HEK293 (cell line): Measurements from ENCODE around the gene ITPR2.

Experiments used
- CTCF ChIA-PET: fragments of 350-600 bp; formaldehyde crosslinking; extraction: SDS; loops from one replicate; lab custom pipeline; 2021; ENCODE audit warnings: antibody characterized with exemption; lab: Yijun Ruan, JAX
- POLR2A ChIA-PET: fragments of 300-600 bp; formaldehyde crosslinking; extraction: SDS; loops from one replicate; lab custom pipeline; 2020; ENCODE audit warnings: antibody characterized with exemption, inconsistent platforms; lab: Yijun Ruan, JAX
- H3K27ac ChIP-seq: fragments of 200-500 bp; sonication (Bioruptor generic); 2 replicates; pipeline ENCODE4 v1.5.1; 2014; ENCODE audit warnings: low read depth, low read length, control low read depth, inconsistent platforms; ENCODE audit errors: extremely low read depth
- H3K36me3 ChIP-seq, 2 experiments: fragments of 200-500 bp in 1 of 2; sonication (Bioruptor generic) in 1 of 2; 1 replicate in 1 of 2; 2 replicates in 1 of 2; pipeline ENCODE4 v1.5.1; 2014 to 2017; ENCODE audit warnings: inconsistent platforms in 2 of 2, low read length in 2 of 2; ENCODE audit not compliant: control insufficient read depth in 2 of 2, insufficient read depth in 1 of 2
- H3K4me1 ChIP-seq: fragments of 200-500 bp; sonication (Bioruptor generic); 2 replicates; pipeline ENCODE4 v1.5.1; 2014; ENCODE audit warnings: mild to moderate bottlenecking, low read length, inconsistent platforms; ENCODE audit not compliant: control insufficient read depth, insufficient read depth
- H3K4me3 ChIP-seq: 2 replicates; pipeline ENCODE4 v1.5.1; 2011; ENCODE audit warnings: low read depth, mild to moderate bottlenecking, control low read depth, low read length, moderate library complexity
- H3K9me3 ChIP-seq: fragments of 200-500 bp; sonication (Bioruptor generic); 2 replicates; pipeline ENCODE4 v1.5.1; 2014; ENCODE audit warnings: low read depth, low read length, inconsistent platforms; ENCODE audit not compliant: control insufficient read depth, insufficient read depth
- ATF2 ChIP-seq: fragments of 450-650 bp; formaldehyde crosslinking; IDR thresholded peaks from 2 replicates; pipeline ENCODE4 v1.5.1; 2016; ENCODE audit warnings: missing biosample characterization, missing genetic modification characterization, low read depth
- ELK4 ChIP-seq: IDR thresholded peaks from 2 replicates; pipeline ENCODE4 v1.6.1; 2011; ENCODE audit warnings: mild to moderate bottlenecking, low read depth, low read length, borderline replicate concordance
- IKZF3 ChIP-seq: fragments of 450-650 bp; IDR thresholded peaks from 2 replicates; pipeline ENCODE4 v1.5.0; 2018; ENCODE audit warnings: missing biosample characterization, mild to moderate bottlenecking, missing genetic modification characterization, moderate library complexity
- MZF1 ChIP-seq: fragments of 450-650 bp; formaldehyde crosslinking; IDR thresholded peaks from 2 replicates; pipeline ENCODE4 v1.5.1; 2017; ENCODE audit warnings: missing biosample characterization, missing genetic modification characterization, borderline replicate concordance
- PRDM6 ChIP-seq: fragments of 450-650 bp; formaldehyde crosslinking; IDR thresholded peaks from 2 replicates; pipeline ENCODE4 v1.5.1; 2017; ENCODE audit warnings: missing biosample characterization, missing genetic modification characterization
- WT1 ChIP-seq: fragments of 450-650 bp; formaldehyde crosslinking; IDR thresholded peaks from 2 replicates; pipeline ENCODE4 v1.5.1; 2016; ENCODE audit warnings: missing biosample characterization, missing genetic modification characterization
- ZFP41 ChIP-seq: fragments of 450-650 bp; formaldehyde crosslinking; IDR thresholded peaks from 2 replicates; pipeline ENCODE4 v1.5.1; 2016; ENCODE audit warnings: missing biosample characterization, missing genetic modification characterization, borderline replicate concordance
- ZNF10 ChIP-seq: fragments of 450-650 bp; formaldehyde crosslinking; IDR thresholded peaks from 2 replicates; pipeline ENCODE4 v1.5.1; 2017; ENCODE audit warnings: missing biosample characterization, missing genetic modification characterization
- ZNF140 ChIP-seq: fragments of 450-650 bp; formaldehyde crosslinking; IDR thresholded peaks from 2 replicates; pipeline ENCODE4 v1.5.1; 2016; ENCODE audit warnings: missing biosample characterization, missing genetic modification characterization
- ZNF157 ChIP-seq: fragments of 450-650 bp; formaldehyde crosslinking; IDR thresholded peaks from 2 replicates; pipeline ENCODE4 v1.5.1; 2016; ENCODE audit warnings: missing biosample characterization, missing genetic modification characterization
- ZNF266 ChIP-seq: fragments of 450-650 bp; formaldehyde crosslinking; IDR thresholded peaks from 2 replicates; pipeline ENCODE4 v1.5.1; 2016; ENCODE audit warnings: missing biosample characterization, missing genetic modification characterization, low read depth
- ZNF48 ChIP-seq: fragments of 450-650 bp; formaldehyde crosslinking; IDR thresholded peaks from 2 replicates; pipeline ENCODE4 v1.5.1; 2016; ENCODE audit warnings: missing biosample characterization, missing genetic modification characterization
- ZNF488 ChIP-seq: fragments of 450-650 bp; formaldehyde crosslinking; IDR thresholded peaks from 2 replicates; pipeline ENCODE4 v1.5.1; 2016; ENCODE audit warnings: missing biosample characterization, missing genetic modification characterization
- ZNF544 ChIP-seq: fragments of 450-650 bp; formaldehyde crosslinking; IDR thresholded peaks from 2 replicates; pipeline ENCODE4 v1.5.0; 2017; ENCODE audit warnings: missing biosample characterization, missing genetic modification characterization
- ZNF549 ChIP-seq: fragments of 450-650 bp; IDR thresholded peaks from 2 replicates; pipeline ENCODE4 v1.5.1; 2018; ENCODE audit warnings: missing biosample characterization, missing genetic modification characterization, mild to moderate bottlenecking, inconsistent platforms, moderate library complexity
- ZNF571 ChIP-seq: fragments of 450-650 bp; formaldehyde crosslinking; IDR thresholded peaks from 2 replicates; pipeline ENCODE4 v1.5.0; 2017; ENCODE audit warnings: missing biosample characterization, missing genetic modification characterization
- ZNF664 ChIP-seq: fragments of 450-650 bp; formaldehyde crosslinking; IDR thresholded peaks from 2 replicates; pipeline ENCODE4 v1.5.1; 2016; ENCODE audit warnings: missing biosample characterization, missing genetic modification characterization
- ZNF692 ChIP-seq: fragments of 450-650 bp; formaldehyde crosslinking; IDR thresholded peaks from 2 replicates; pipeline ENCODE4 v1.5.1; 2016; ENCODE audit warnings: missing biosample characterization, missing genetic modification characterization
- ZNF776 ChIP-seq: fragments of 450-650 bp; formaldehyde crosslinking; IDR thresholded peaks from 2 replicates; pipeline ENCODE4 v1.5.0; 2017; ENCODE audit warnings: missing biosample characterization, missing genetic modification characterization, borderline replicate concordance
- ZSCAN5A ChIP-seq: fragments of 450-650 bp; formaldehyde crosslinking; IDR thresholded peaks from 2 replicates; pipeline ENCODE4 v1.5.1; 2016; ENCODE audit warnings: missing biosample characterization, missing genetic modification characterization
- TF ChIP-seq, protein P1 (sequence below): fragments of 450-650 bp; formaldehyde crosslinking; IDR thresholded peaks from 2 replicates; pipeline ENCODE4 v1.5.1; 2016; ENCODE audit warnings: missing biosample characterization, missing genetic modification characterization, borderline replicate concordance

Gene ITPR2

GRCh38 chr12:26828280-26829073, 4.5 kb downstream of the ITPR2 start:
- POLR2A ChIA-PET, result no interaction called here
- H3K4me3 ChIP-seq, result no peak overlapping the region

DNA sequence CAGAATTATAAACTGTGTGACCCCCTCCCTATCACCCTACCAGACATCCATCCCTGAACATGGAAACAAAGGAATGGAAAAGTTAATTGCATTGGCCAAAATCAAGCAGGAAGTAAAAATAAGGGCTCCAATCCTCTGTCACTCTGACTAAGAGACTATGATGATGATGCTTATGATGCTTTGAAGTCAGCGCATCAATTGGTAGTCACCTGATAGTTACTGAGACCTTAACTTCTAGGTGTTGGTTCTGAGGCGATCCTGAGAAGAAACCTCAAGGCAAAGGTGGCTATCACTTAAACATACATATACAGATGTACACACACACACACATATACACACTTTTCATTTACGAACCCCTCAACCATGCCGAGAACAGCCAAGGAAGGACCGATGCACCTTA, 6.6 kb downstream of the ITPR2 start:
- no peaks in the 10 kb centered on the region for H3K9me3 ChIP-seq
- POLR2A ChIA-PET, result interaction anchor here (0.8 kb wide), 1 partner anchor 7 kb away, joined by 3 read pairs; no protein-coding TSS in a partner anchor
- H3K36me3 ChIP-seq, result 0 out of 3 replicates have a peak, but pooled peaks cover 0 to 3% of the 10 kb centered on the region in 2 experiments
- peaks cover 13% of the 10 kb centered on the region for H3K4me1 ChIP-seq
- no peak overlapping the region for H3K27ac ChIP-seq
- H3K4me3 ChIP-seq, result no peak overlapping the region
- CTCF ChIA-PET, result no interaction called here
- TF ChIP-seq IKZF3 (tag by site-specific recombination) (no peak), ZNF10 (tag by site-specific recombination) (no peak), ELK4 (no peak), ZNF776 (tag by site-specific recombination) (no peak), ZNF692 (no peak), ZSCAN5A (tag by site-specific recombination) (no peak), ZNF266 (tag by site-specific recombination) (no peak), ZNF549 (no peak), ZNF48 (no peak), MZF1 (tag by site-specific recombination) (no peak), ZNF488 (tag by site-specific recombination) (no peak), ZNF157 (tag by site-specific recombination) (no peak), WT1 (tag by site-specific recombination) (no peak), ZNF140 (tag by site-specific recombination) (no peak), ZNF571 (tag by site-specific recombination) (no peak), ATF2 (tag by site-specific recombination) (no peak)
- TF ChIP-seq, protein P1, sequence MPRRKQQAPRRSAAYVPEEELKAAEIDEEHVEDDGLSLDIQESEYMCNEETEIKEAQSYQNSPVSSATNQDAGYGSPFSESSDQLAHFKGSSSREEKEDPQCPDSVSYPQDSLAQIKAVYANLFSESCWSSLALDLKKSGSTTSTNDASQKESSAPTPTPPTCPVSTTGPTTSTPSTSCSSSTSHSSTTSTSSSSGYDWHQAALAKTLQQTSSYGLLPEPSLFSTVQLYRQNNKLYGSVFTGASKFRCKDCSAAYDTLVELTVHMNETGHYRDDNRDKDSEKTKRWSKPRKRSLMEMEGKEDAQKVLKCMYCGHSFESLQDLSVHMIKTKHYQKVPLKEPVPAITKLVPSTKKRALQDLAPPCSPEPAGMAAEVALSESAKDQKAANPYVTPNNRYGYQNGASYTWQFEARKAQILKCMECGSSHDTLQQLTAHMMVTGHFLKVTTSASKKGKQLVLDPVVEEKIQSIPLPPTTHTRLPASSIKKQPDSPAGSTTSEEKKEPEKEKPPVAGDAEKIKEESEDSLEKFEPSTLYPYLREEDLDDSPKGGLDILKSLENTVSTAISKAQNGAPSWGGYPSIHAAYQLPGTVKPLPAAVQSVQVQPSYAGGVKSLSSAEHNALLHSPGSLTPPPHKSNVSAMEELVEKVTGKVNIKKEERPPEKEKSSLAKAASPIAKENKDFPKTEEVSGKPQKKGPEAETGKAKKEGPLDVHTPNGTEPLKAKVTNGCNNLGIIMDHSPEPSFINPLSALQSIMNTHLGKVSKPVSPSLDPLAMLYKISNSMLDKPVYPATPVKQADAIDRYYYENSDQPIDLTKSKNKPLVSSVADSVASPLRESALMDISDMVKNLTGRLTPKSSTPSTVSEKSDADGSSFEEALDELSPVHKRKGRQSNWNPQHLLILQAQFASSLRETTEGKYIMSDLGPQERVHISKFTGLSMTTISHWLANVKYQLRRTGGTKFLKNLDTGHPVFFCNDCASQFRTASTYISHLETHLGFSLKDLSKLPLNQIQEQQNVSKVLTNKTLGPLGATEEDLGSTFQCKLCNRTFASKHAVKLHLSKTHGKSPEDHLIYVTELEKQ (tag by site-specific recombination), result no peak

More at GRCh38 chr12:26828280-26829073, 4.5 kb downstream of the ITPR2 start:
- Histone ChIP-seq H3K4me1 (peaks cover 11% of the 10 kb centered on the region), H3K9me3 (no peaks in the 10 kb centered on the region), H3K27ac (no peak overlapping the region), H3K36me3 (0 out of 3 replicates have a peak, but pooled peaks cover 0 to 3% of the 10 kb centered on the region in 2 experiments)
- CTCF ChIA-PET, result interaction anchor here (0.7 to 0.8 kb wide), 2 partner anchors 9 to 41 kb away, joined by 3 read pairs; no protein-coding TSS in a partner anchor
- peak; percentile 71; the same call in 1 of the 2 replicates for TF ChIP-seq ZNF664
- no peak for TF ChIP-seq ZNF544 (tag by site-specific recombination)
- TF ChIP-seq PRDM6, result 0 out of 2 replicates have a peak, but pooled peaks have one; percentile 17
- no peak for TF ChIP-seq ZFP41
